ENCODE data around the gene PARP2.
"Not testable (repeated sequence)": the region's sequence is repeated elsewhere in the genome, so short reads cannot be mapped to it uniquely, and the experiment has no call there.

Gene PARP2, protein sequence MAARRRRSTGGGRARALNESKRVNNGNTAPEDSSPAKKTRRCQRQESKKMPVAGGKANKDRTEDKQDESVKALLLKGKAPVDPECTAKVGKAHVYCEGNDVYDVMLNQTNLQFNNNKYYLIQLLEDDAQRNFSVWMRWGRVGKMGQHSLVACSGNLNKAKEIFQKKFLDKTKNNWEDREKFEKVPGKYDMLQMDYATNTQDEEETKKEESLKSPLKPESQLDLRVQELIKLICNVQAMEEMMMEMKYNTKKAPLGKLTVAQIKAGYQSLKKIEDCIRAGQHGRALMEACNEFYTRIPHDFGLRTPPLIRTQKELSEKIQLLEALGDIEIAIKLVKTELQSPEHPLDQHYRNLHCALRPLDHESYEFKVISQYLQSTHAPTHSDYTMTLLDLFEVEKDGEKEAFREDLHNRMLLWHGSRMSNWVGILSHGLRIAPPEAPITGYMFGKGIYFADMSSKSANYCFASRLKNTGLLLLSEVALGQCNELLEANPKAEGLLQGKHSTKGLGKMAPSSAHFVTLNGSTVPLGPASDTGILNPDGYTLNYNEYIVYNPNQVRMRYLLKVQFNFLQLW

DNA sequence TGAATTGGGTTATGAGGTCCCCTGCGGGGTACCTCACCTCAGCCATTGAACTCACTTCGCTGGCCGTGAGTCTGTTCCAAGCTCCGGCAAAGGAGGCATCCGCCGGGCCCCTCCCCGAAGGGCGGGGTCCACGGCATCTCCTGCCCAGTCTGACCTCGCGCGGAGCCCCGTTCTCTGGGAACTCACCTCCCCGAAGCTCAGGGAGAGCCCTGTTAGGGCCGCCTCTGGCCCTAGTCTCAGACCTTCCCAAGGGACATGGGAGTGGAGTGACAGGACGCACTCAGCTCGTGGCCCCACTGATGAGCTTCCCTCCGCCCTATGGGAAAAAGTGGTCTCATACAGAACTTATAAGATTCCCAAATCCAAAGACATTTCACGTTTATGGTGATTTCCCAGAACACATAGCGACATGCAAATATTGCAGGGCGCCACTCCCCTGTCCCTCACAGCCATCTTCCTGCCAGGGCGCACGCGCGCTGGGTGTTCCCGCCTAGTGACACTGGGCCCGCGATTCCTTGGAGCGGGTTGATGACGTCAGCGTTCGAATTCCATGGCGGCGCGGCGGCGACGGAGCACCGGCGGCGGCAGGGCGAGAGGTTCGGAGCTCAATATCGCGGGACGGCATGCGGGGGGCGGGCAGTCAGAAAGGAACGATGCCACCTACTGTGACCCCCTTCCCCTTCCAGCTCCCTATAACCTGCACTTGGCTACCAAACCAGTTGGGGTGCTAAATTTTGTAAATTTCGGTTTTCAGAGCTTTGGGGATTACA is at the start of gene PARP2:
TSS of gene PARP2 (plus strand) at position 544 of the 770 bp plus-strand sequence. CDS start at position 551, 7 bp downstream.
- DNase-seq = peak; percentile 100

GRCh38 chr14:20294636-20295035 is 48.8 kb upstream of the PARP2 start:
- no peak for DNase-seq

- DNase-seq = no peak
Observed at GRCh38 chr14:20295067-20295466, 48.4 kb upstream of the PARP2 start.

- no peak for DNase-seq
Observed at GRCh38 chr14:20302042-20302755, 41.2 kb upstream of the PARP2 start.

DNA sequence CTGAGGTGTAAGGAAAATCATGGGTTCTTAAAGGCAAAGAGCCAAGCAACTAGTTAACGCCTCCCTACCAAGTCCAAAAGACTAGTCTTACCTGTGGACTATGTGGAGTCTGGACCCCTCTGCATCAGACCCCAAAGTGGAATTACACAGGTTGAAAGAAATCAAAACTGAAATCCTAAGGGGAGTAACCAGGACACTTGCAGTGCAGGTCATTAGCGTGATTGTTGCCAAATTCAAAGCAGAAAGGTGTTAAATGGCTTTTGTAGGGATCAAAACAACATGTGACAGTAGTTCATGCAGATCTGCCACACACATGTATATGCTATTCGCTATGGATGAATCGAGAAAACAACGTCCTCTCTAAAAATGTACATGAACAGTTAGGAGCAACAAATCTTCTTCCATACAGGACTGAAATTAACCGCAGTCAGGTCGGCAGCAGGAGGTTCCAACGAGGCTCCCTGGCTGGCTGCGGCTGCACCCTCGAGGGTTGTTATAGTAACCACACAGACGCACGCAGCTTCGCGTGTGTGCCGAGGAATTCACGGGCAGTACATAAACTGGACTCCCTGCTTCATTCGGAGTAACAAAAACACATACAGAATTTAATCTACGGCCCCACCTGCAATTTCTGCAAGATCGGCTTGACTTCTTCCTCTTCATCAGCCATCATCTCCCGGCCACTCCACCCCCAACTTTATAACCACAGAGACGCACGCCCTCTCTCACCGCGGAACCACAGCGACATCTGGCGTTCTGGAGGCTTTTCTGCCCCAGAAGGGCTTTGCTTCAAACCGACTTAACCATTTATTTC is 38.0 kb upstream of the PARP2 start, which contains the start of gene TTC5:
TSS of gene TTC5 (minus strand) at position 687 of the 814 bp plus-strand sequence. CDS start at position 673, 14 bp downstream.
- DNase-seq = peak; percentile 78

DNA sequence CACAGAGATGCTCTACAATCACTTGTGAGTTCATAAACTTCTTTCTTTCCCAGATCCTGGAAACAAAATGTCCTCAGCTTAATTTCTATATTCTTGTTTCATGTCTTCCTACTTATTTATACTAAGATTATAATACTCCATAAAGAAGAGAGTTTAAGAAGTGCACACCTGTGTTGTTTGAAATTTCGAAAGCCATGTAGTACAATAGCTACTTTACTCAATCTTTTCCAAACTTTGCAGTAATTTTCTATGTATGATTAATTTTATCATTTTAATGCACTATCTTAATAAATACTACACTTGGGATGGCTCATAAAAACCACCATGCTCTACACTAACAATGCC is 37.4 kb upstream of the PARP2 start:
- DNase-seq = no peak

DNA sequence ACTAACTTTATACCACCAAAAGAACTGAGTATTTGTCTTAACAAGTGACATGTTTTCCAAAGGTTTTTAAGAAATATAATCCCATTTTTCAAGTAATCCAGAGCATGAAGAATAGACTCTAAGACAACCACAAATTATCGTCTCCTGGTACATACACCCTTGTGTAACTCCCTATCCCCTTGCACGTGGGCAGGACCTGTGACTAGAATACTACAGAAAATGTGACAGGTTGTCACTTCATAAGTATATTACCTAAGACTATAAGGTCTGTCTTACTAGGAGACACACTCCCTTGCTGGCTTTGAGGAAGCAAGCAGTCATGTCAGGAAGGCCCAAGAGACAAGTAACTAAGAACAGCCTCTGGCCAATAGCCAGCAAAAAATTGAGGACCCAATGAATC is 29.4 kb upstream of the PARP2 start:
- no peak for DNase-seq

DNA sequence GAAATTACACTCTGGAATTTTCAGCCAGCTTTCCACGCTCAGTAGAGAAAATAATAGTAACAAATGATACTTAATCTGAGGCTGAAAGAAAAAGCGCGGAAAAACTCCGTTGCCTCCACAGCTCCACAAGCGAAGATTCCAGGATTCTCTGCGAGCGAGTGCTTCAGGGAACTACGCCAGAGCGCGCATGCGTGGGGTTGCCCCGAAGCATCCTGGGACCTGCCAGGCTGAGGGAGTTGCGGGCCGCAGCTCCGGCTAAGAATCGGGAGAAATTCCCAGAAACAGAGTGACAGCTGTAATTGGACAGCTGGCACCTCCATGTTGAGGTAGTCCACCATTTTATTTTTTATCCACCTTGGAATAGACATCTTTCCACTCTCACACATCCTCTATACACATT is 25.7 kb upstream of the PARP2 start:
- no peak for DNase-seq

GRCh38 chr14:20327005-20327869 is 16.2 kb upstream of the PARP2 start:
- peak; percentile 40 for DNase-seq

DNA sequence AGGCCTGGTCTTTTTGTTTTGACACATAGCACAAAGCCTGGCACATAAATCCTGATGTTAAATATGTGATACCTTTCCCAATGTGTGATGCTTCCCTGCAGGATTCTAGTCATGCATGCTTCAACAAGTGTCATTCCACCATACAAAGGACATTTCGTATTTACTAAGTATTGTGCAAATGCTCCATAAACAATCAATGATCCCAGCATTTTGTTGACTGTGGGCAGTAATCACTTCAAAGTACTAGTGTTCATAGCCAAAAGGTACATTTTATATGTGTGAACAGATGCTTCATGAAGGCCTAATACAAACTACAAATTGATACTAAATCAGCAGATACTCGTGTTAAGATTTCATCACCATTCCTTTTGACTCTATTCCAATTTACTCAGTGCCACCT is 14.7 kb upstream of the PARP2 start:
- DNase-seq = no peak

DNA sequence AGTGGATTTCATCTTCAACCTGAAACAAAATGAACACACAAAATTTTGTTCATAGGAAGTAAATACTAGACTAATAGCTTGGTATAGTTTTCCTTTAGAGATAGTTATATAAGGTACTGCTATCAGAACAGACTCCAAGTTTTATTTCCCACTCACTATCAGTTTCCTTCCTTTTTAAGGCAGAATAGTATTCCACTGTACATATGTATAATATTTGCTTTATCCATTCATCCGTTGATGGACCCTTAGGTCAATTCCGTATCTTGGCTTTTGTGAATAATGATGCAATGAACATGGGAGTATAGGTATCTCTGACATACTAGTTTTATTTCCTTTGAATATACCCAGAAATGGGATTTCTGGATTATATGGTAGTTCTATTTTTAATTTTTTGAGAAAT is 14.1 kb upstream of the PARP2 start:
- no peak for DNase-seq

- DNase-seq = no peak
Observed at GRCh38 chr14:20331053-20331613, 12.3 kb upstream of the PARP2 start.

DNA sequence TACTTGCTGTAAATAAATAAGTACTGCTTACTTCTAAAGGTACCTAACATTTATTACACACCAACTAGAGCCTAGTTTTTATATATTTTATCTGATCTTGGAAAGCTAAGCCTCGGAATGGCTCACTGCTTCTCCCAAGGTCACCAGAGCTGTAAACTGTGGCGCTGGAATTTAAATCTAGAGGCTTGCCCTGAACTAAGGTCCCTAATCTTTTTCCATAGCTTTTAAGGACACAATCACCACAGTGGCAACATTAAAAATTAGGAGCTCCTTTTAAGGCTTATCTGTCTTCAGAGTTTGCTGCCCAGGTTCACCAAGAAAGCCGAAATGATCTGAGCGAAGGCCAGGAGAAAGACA is 11.0 kb upstream of the PARP2 start:
- no peak for DNase-seq

- peak; percentile 83 for DNase-seq
Observed at GRCh38 chr14:20332788-20333493, 10.5 kb upstream of the PARP2 start, which contains the start of gene CCNB1IP1. Gene CCNB1IP1 (minus strand): TSS chr14:20333279. CDS start chr14:20316523, 16,756 bp downstream.

DNA sequence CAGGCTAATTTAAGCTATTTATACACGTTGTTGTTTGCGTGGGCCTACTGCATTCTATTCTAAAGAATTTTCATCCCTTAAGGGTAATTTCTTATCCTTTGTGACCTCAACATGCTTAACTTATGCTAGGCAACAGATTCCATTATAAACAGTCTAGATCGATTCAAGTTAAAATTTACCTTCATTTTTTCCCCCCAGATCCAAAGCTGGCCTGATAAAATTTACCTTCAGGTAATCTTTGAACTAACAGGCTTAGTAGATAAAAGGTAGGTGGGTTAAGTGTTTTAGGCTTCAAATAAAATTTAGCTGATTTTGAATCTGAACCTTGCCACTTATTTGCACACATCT is 10.0 kb upstream of the PARP2 start:
- DNase-seq = no peak

DNA sequence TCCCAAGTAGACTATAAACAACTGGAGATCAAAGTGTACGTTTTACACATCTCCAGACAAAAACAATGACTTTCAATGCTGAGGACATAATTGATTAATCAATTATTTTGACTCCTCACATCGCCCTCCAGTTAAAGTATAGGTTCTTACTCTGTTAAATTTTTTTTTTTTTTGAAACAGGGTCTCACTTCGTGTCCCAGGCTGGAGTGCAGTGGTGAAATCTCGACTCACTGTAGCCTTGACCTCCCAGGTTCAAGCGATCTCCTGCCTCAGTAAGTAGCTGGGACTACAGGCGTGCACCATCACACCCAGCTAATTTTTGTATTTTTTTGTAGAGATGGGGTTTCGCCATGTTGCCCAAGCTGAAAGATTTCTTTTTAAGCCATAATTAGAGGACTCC is 9.4 kb upstream of the PARP2 start:
- DNase-seq = no peak

DNA sequence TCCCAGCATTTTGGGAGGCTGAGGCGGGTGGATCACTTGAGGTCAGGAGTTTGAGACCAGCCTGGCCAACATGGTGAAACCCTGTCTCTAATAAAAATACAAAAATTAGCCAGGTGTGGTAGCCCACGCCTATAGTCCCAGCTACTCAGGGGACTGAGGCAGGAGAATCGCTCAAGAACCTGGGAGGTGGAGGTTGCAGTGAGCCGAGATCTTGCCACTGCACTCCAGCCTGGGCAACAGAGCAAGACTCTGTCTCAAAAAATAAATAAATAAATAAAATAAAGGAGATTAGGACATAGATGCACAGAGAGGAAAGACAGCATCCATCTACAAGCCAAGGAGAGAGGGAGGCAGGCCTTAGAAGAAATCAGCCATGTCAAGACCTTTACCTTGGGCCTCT is 2.4 kb upstream of the PARP2 start:
- DNase-seq = not testable (repeated sequence)

- DNase-seq = no peak
Observed at GRCh38 chr14:20341646-20342045, 1.8 kb upstream of the PARP2 start.

- no peak for DNase-seq
Observed at GRCh38 chr14:20343862-20344220, 406 bp downstream of the PARP2 start.

DNA sequence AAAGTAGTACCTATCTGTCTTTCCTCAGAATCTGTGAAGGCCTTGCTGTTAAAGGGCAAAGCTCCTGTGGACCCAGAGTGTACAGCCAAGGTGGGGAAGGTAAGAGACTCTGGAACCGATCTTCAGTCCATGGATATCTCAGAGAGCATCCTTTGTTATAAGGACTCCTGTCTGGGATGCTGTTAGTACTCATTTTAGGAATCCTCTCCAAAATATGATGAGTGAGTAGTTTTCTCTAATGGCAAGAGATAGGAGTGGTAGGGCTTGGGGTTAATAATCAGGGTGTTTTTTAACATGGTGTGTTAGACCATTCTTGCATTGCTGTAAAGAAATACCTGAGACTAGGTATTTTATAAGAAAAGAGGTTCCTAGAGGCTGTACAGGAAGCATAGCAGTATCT is 1.9 kb downstream of the PARP2 start:
- no peak for DNase-seq
